Endothelial cell of umbilical vein (primary cell): Measurements from ENCODE around the gene HSPA1A. TPM values are rescaled to one million over a fixed set of nuclear protein-coding genes. Genes with fewer than 3 reads are reported as not detected.

Experiments
- BruUV-seq: library from RNA; stranded (reverse); fragments of 400-500 nt; replicated peaks from 2 replicates; lab custom pipeline; 2021; lab: Mats Ljungman, UMichigan
- CTCF ChIA-PET: fragments of 300-600, 350-600 bp; sonication (Branson Sonifier 250); formaldehyde crosslinking; loops from one replicate; lab custom pipeline; 2021; ENCODE audit warnings: antibody characterized with exemption, inconsistent platforms; lab: Charles Lee
- POLR2A ChIA-PET: fragments of 300-600, 350-600 bp; sonication (Branson Sonifier 250); formaldehyde crosslinking; loops from one replicate; lab custom pipeline; 2021; ENCODE audit warnings: antibody characterized with exemption, inconsistent platforms; lab: Charles Lee
- DNase-seq: peaks from one replicate; pipeline ENCODE4 v3.0.0-alpha.2; 2011; ENCODE audit warnings: low read depth, low spot score
- FAIRE-seq: peaks from 2 replicates; lab custom pipeline; 2011; peaks lifted over from hg19 to GRCh38; lab: Jason Lieb, UNC
- H2AFZ ChIP-seq: 2 replicates; pipeline ENCODE4 v1.6.0; 2012; ENCODE audit warnings: low read depth, low read length, control low read depth, inconsistent platforms
- H3K27ac ChIP-seq: 2 replicates; pipeline ENCODE4 v1.5.1; 2011; ENCODE audit warnings: low read depth, mild to moderate bottlenecking, control low read depth, low read length, moderate library complexity; ENCODE audit not compliant: insufficient read depth
- H3K27me3 ChIP-seq, 2 experiments: 2 replicates each; pipeline versions ENCODE4 v1.6.0 to v1.6.1; 2011; ENCODE audit warnings: low read length in 2 of 2, mixed read lengths in 1 of 2; ENCODE audit not compliant: control insufficient read depth in 2 of 2, insufficient read depth in 2 of 2
- H3K36me3 ChIP-seq, 2 experiments: 2 replicates in 1 of 2; 3 replicates in 1 of 2; pipeline ENCODE4 v1.5.1; 2011; ENCODE audit warnings: low read length in 2 of 2, mild to moderate bottlenecking in 1 of 2, moderate library complexity in 1 of 2; ENCODE audit not compliant: control insufficient read depth in 2 of 2, insufficient read depth in 2 of 2; ENCODE audit errors: extremely low read depth in 1 of 2
- H3K4me1 ChIP-seq: 3 replicates; pipeline ENCODE4 v1.5.1; 2011; ENCODE audit warnings: mild to moderate bottlenecking, low read length; ENCODE audit not compliant: control insufficient read depth, insufficient read depth; ENCODE audit errors: extremely low read depth
- H3K4me2 ChIP-seq: 2 replicates; pipeline ENCODE4 v1.6.1; 2011; ENCODE audit warnings: low read length, control low read depth, mixed read lengths; ENCODE audit not compliant: insufficient read depth
- H3K4me3 ChIP-seq, 3 experiments: fragments of 200-600 bp in 1 of 3; sonication (generic), shearing (Covaris generic) in 1 of 3; replicated peaks in 1 of 3; 2 replicates each; pipeline ENCODE4 v1.5.1; 2011 to 2016; ENCODE audit warnings: control low read depth in 3 of 3, low read length in 3 of 3, mild to moderate bottlenecking in 2 of 3, inconsistent platforms in 1 of 3, low read depth in 1 of 3, moderate library complexity in 1 of 3; ENCODE audit not compliant: insufficient read depth in 1 of 3
- H3K79me2 ChIP-seq: 2 replicates; pipeline ENCODE4 v1.6.0; 2012; ENCODE audit warnings: low read length, inconsistent platforms; ENCODE audit not compliant: control insufficient read depth, insufficient read depth
- H3K9ac ChIP-seq: replicated peaks from 2 replicates; pipeline ENCODE3; 2011; ENCODE audit warnings: low read length, control low read depth; ENCODE audit not compliant: insufficient read depth; ENCODE audit errors: extremely low read depth
- H3K9me1 ChIP-seq: replicated peaks from 3 replicates; pipeline ENCODE4 v1.6.0; 2011; ENCODE audit warnings: mild to moderate bottlenecking, low read length; ENCODE audit not compliant: control insufficient read depth, insufficient read depth; ENCODE audit errors: extremely low read depth
- H3K9me3 ChIP-seq: replicated peaks from 2 replicates; pipeline ENCODE4 v1.5.1; 2012; ENCODE audit warnings: low read length, inconsistent platforms; ENCODE audit not compliant: control insufficient read depth, insufficient read depth
- H4K20me1 ChIP-seq: replicated peaks from 2 replicates; pipeline ENCODE3; 2011; ENCODE audit warnings: mild to moderate bottlenecking, low read length; ENCODE audit not compliant: control insufficient read depth, insufficient read depth; ENCODE audit errors: extremely low read depth
- EZH2 ChIP-seq: IDR thresholded peaks from 2 replicates; pipeline ENCODE4 v1.6.1; 2012; ENCODE audit warnings: borderline replicate concordance, low read depth, mild to moderate bottlenecking, moderate library complexity, low read length, inconsistent platforms; ENCODE audit not compliant: severe bottlenecking
- FOS ChIP-seq: IDR thresholded peaks from 2 replicates; pipeline ENCODE4 v1.6.1; 2011; ENCODE audit warnings: mild to moderate bottlenecking, low read length, moderate library complexity, borderline replicate concordance; ENCODE audit not compliant: insufficient read depth
- GATA2 ChIP-seq: IDR thresholded peaks from 2 replicates; pipeline ENCODE4 v1.7.0; 2011; ENCODE audit warnings: low read depth, mild to moderate bottlenecking, moderate library complexity, mixed read lengths, low read length; ENCODE audit not compliant: insufficient read length, insufficient read depth
- JUN ChIP-seq: IDR thresholded peaks from 2 replicates; pipeline ENCODE4 v1.6.1; 2011; ENCODE audit warnings: borderline replicate concordance, low read depth; ENCODE audit not compliant: insufficient read length, insufficient read depth
- MYC ChIP-seq: IDR thresholded peaks from one replicate; pipeline ENCODE4 v1.6.1; 2011; ENCODE audit warnings: mild to moderate bottlenecking, low read depth, low read length
- POLR2A ChIP-seq: IDR thresholded peaks from 2 replicates; pipeline ENCODE4 v1.6.1; 2012; ENCODE audit warnings: low read depth, mild to moderate bottlenecking, control low read depth, low read length
- POLR2AphosphoS5 ChIP-seq: IDR thresholded peaks from 2 replicates; pipeline ENCODE4 v1.6.1; 2012; ENCODE audit warnings: low read depth, mild to moderate bottlenecking, control low read depth, low read length, moderate library complexity; ENCODE audit not compliant: insufficient read depth
- dilution Hi-C: fragments of 300-500 bp; cut with MboI; formaldehyde crosslinking; loops from one replicate; pipeline ENCODE4 v1.15.0; 2019; ENCODE audit warnings: low sequenced_read_pairs; ENCODE audit not compliant: extremely low pct_ligation_motif_present
- intact Hi-C: fragments of 100-400 bp; cut with micrococcal nuclease; formaldehyde crosslinking; loops from one replicate; pipeline ENCODE4 v1.10.0; 2022
- polyA plus RNA-seq, 4 experiments: library from polyadenylated mRNA; depleted of rRNA in 3 of 4; stranded (reverse) in 3 of 4; unstranded in 1 of 4; fragments of >200 nt; gene quantifications; 2 replicates each; pipeline versions ENCODE4 v1.2.1 to v1.2.3, GENCODE V29; 2011 to 2012; ENCODE audit warnings: missing spikeins in 1 of 4
- total RNA-seq: library from RNA; stranded (reverse); gene quantifications from 2 replicates; pipeline ENCODE4 v1.2.3, GENCODE V29; 2021
- TF ChIP-seq, protein P1 (sequence below): IDR thresholded peaks from 2 replicates; pipeline ENCODE4 v1.6.1; 2011; ENCODE audit not compliant: insufficient read depth, insufficient read length
- TF ChIP-seq, protein P2 (sequence below), 2 donors: IDR thresholded peaks; 1 replicate in 1 of 2; 2 replicates in 1 of 2; pipeline ENCODE4 v1.5.1; 2011; ENCODE audit warnings: low read length in 2 of 2, mild to moderate bottlenecking in 2 of 2, moderate library complexity in 2 of 2, control low read depth in 1 of 2, inconsistent platforms in 1 of 2, low read depth in 1 of 2; ENCODE audit not compliant: insufficient read depth in 1 of 2; ENCODE audit errors: extremely low read depth in 1 of 2

Gene HSPA1A
- total and polyA plus RNA-seq, 2 donors (not counting 3 experiments of a cell fraction or from before 2014, with no cell fraction given): 56.0 to 58.3 TPM

DNA sequence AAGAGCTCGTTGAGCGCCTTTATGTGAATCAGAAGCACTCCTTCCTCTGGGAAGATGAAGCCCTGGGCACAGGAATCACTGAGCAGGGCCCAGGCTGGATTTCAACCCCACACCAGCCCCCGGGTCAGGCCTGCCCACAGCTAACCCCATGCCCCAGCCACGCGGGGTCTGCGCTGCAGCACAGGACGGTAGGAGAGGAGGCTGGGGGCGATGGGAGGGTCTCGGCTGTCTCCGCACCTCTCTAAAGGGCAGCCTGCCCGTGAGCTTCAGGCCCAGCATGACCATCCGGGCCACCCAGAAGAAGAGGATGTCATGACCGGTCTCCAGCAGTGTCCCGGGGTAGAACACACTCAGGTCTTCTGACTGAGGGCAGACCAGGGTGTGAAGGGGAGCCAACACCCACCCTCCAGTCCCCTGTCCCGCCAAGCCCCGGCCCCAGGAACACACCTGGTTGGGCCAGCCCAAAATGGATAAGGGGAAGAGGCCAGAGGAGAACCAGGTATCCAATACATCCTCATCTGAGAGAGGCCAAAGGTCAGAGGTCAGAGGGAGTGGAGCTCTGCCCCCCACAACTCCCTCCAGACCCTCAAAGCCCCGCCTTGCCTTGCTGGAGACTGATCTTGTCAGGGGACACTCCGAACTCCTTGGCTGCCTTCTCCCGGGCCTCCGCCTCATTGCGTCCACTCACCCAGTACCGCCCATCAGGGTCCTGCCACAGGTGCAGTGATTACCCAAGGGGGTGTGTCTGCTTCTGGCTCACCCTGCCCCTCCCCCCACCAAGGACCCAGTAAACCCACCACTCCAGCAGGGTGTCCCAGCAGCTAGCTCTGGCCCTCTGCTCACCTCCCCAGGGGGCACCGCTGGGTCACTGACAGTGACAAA, 33.9 kb upstream of the HSPA1A start:
- Histone ChIP-seq H3K79me2 (no peaks in the 10 kb centered on the region), H3K27me3 (no peaks in the 10 kb centered on the region), H2AFZ (no peak overlapping the region), H3K9ac (no peak overlapping the region), H4K20me1 (no peaks in the 10 kb centered on the region), H3K9me3 (no peaks in the 10 kb centered on the region), H3K4me2 (no peak overlapping the region), H3K9me1 (no peaks in the 10 kb centered on the region), H3K36me3 (peaks cover 8 to 46% of the 10 kb centered on the region in 2 experiments), H3K4me1 (peaks cover 4% of the 10 kb centered on the region), H3K27ac (no peak overlapping the region), H3K4me3 (no peak overlapping the region)
- BruUV-seq: no TSS peak
- FAIRE-seq (no peak), DNase-seq (no peak)
- no peak for TF ChIP-seq POLR2AphosphoS5
- TF ChIP-seq, protein P1, sequence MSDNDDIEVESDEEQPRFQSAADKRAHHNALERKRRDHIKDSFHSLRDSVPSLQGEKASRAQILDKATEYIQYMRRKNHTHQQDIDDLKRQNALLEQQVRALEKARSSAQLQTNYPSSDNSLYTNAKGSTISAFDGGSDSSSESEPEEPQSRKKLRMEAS: no peak
- TF ChIP-seq JUN: no peak
- TF ChIP-seq, protein P2, sequence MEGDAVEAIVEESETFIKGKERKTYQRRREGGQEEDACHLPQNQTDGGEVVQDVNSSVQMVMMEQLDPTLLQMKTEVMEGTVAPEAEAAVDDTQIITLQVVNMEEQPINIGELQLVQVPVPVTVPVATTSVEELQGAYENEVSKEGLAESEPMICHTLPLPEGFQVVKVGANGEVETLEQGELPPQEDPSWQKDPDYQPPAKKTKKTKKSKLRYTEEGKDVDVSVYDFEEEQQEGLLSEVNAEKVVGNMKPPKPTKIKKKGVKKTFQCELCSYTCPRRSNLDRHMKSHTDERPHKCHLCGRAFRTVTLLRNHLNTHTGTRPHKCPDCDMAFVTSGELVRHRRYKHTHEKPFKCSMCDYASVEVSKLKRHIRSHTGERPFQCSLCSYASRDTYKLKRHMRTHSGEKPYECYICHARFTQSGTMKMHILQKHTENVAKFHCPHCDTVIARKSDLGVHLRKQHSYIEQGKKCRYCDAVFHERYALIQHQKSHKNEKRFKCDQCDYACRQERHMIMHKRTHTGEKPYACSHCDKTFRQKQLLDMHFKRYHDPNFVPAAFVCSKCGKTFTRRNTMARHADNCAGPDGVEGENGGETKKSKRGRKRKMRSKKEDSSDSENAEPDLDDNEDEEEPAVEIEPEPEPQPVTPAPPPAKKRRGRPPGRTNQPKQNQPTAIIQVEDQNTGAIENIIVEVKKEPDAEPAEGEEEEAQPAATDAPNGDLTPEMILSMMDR (IDR thresholded peaks at IDR 0.05; ENCODE audit: extremely low read depth in 1 of 2, insufficient read depth in 1 of 2, low read depth in 1 of 2, low read length in 2 of 2): no peak
- TF ChIP-seq MYC: no peak
- no peak for TF ChIP-seq POLR2A
- no peak for TF ChIP-seq FOS
- no peak for TF ChIP-seq GATA2
- TF ChIP-seq EZH2: no peak
- intact Hi-C loops (no loop called here), dilution Hi-C loops (no loop called here)
- ChIA-PET POLR2A (no interaction called here), CTCF (no interaction called here)
